ENCODE data around the gene DPYSL5. TPM values are rescaled to one million over a fixed set of nuclear protein-coding genes. Genes with fewer than 3 reads are reported as not detected.

The DPYSL5 gene
- total and polyA plus RNA-seq, 2 of the 13 experiments (the other 11 are each of a cell fraction or from before 2014, with no cell fraction given): 0.15 TPM; not detected in 1

DNA sequence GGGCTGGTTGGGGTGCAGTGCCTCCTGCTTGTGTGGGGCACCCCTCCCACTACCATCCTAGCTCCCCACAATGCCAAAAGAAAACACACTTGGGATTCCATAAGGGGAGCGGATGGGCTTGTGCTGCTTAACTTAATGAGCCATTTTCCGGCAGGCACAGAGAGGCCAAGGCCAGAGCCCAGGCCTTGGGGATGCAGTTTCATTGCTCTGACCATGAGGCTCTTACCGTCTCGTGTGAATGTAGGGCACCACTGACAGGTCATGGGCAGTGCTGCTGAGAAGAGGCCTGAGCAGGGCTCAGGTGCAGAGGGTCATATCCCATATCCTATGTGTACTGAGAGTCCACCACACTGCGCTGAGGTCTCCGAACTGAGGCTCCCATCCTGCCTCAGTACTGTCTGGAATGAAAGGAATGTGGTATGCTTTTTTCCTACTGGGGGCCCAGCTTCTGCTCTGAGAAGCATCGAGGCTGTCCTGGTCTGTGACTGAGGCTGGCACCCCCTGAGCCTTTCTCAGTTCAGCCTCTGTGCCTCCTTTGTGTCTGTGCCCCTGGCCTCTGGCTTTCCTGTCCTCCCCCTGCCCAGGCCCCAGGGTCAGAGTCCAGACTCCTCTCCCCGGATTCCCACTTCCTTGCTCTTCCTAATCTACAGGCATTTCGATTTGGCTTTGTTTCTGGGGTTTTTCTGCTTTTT is 77.3 kb downstream of the DPYSL5 start (continued):
- TF ChIP-seq HNF4G (IDR thresholded peaks at IDR 0.05; ENCODE audit: borderline replicate concordance, low read depth, low read length) (peak; percentile 98), HNF4G (CRISPR knock-in tag; IDR thresholded peaks at IDR 0.05; ENCODE audit: borderline replicate concordance, low read depth) (peak; percentile 96; the same call in 1 of the 2 replicates), HDAC1 (CRISPR knock-in tag; IDR thresholded peaks at IDR 0.05) (peak; percentile 72), ZNF460 (CRISPR knock-in tag; IDR thresholded peaks at IDR 0.05; ENCODE audit: borderline replicate concordance) (no peak), ZNF260 (CRISPR knock-in tag; IDR thresholded peaks at IDR 0.05; ENCODE audit: borderline replicate concordance, low read depth) (no peak; the same call in 1 of the 2 replicates), ZNF549 (CRISPR knock-in tag; IDR thresholded peaks at IDR 0.05) (no peak), ZNF224 (CRISPR knock-in tag; IDR thresholded peaks at IDR 0.05) (no peak), NFE2L2 (IDR thresholded peaks at IDR 0.05; ENCODE audit: low read length) (no peak), ZNF775 (CRISPR knock-in tag; IDR thresholded peaks at IDR 0.05; ENCODE audit: borderline replicate concordance) (no peak), FOXP4 (CRISPR knock-in tag; IDR thresholded peaks at IDR 0.05) (peak; percentile 56), ARNT2 (CRISPR knock-in tag; IDR thresholded peaks at IDR 0.05; ENCODE audit: low read depth) (no peak), POLR2G (IDR thresholded peaks at IDR 0.05; ENCODE audit: low read depth, low read length) (peak; percentile 69), RARA (CRISPR knock-in tag; IDR thresholded peaks at IDR 0.05) (peak; percentile 57; the same call in 1 of the 2 replicates), PREB (CRISPR knock-in tag; IDR thresholded peaks at IDR 0.05) (no peak), BORCS8-MEF2B (CRISPR knock-in tag; IDR thresholded peaks at IDR 0.05) (no peak), ZNF737 (CRISPR knock-in tag; IDR thresholded peaks at IDR 0.05; ENCODE audit: borderline replicate concordance) (no peak), ZNF510 (CRISPR knock-in tag; IDR thresholded peaks at IDR 0.05; ENCODE audit: low read depth) (no peak), PAX8 (CRISPR knock-in tag; IDR thresholded peaks at IDR 0.05; ENCODE audit: borderline replicate concordance) (no peak), KLF15 (CRISPR knock-in tag; IDR thresholded peaks at IDR 0.05; ENCODE audit: borderline replicate concordance) (no peak), IKZF4 (CRISPR knock-in tag; IDR thresholded peaks at IDR 0.05; ENCODE audit: borderline replicate concordance, low read depth, not compliant biosample characterization) (no peak)
- TF ChIP-seq, protein P1, sequence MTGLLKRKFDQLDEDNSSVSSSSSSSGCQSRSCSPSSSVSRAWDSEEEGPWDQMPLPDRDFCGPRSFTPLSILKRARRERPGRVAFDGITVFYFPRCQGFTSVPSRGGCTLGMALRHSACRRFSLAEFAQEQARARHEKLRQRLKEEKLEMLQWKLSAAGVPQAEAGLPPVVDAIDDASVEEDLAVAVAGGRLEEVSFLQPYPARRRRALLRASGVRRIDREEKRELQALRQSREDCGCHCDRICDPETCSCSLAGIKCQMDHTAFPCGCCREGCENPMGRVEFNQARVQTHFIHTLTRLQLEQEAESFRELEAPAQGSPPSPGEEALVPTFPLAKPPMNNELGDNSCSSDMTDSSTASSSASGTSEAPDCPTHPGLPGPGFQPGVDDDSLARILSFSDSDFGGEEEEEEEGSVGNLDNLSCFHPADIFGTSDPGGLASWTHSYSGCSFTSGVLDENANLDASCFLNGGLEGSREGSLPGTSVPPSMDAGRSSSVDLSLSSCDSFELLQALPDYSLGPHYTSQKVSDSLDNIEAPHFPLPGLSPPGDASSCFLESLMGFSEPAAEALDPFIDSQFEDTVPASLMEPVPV (CRISPR knock-in tag; IDR thresholded peaks at IDR 0.05): peak; percentile 22; the same call in 1 of the 2 replicates
- TF ChIP-seq, protein P2, sequence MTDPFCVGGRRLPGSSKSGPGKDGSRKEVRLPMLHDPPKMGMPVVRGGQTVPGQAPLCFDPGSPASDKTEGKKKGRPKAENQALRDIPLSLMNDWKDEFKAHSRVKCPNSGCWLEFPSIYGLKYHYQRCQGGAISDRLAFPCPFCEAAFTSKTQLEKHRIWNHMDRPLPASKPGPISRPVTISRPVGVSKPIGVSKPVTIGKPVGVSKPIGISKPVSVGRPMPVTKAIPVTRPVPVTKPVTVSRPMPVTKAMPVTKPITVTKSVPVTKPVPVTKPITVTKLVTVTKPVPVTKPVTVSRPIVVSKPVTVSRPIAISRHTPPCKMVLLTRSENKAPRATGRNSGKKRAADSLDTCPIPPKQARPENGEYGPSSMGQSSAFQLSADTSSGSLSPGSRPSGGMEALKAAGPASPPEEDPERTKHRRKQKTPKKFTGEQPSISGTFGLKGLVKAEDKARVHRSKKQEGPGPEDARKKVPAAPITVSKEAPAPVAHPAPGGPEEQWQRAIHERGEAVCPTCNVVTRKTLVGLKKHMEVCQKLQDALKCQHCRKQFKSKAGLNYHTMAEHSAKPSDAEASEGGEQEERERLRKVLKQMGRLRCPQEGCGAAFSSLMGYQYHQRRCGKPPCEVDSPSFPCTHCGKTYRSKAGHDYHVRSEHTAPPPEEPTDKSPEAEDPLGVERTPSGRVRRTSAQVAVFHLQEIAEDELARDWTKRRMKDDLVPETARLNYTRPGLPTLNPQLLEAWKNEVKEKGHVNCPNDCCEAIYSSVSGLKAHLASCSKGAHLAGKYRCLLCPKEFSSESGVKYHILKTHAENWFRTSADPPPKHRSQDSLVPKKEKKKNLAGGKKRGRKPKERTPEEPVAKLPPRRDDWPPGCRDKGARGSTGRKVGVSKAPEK (CRISPR knock-in tag; IDR thresholded peaks at IDR 0.05; ENCODE audit: borderline replicate concordance): peak; percentile 67; the same call in 1 of the 2 replicates

Measured in HepG2 (cell line).